Colonic mucosa (tissue), 4 donors: ENCODE data around the gene CFDP1. TPM values are rescaled to one million over a fixed set of nuclear protein-coding genes. Genes with fewer than 3 reads are reported as not detected.

Source experiments
- DNase-seq: peaks from one replicate; pipeline ENCODE4 v3.0.0-alpha.2; 2020
- H3K27ac ChIP-seq: fragments of 200-600 bp; one replicate; pipeline ENCODE4 v1.8.0; 2021
- H3K27me3 ChIP-seq: fragments of 200-600 bp; one replicate; pipeline ENCODE4 v1.8.0; 2021
- H3K36me3 ChIP-seq: fragments of 200-600 bp; one replicate; pipeline ENCODE4 v1.8.0; 2021
- H3K4me1 ChIP-seq: fragments of 200-600 bp; one replicate; pipeline ENCODE4 v1.8.0; 2021; ENCODE audit warnings: mild to moderate bottlenecking
- H3K4me3 ChIP-seq: fragments of 200-600 bp; one replicate; pipeline ENCODE4 v1.8.0; 2021
- H3K9ac ChIP-seq, 2 donors: one replicate each; pipeline ENCODE4 v1.7.0; 2013; ENCODE audit warnings: control low read depth in 2 of 2, low read depth in 2 of 2, low read length in 2 of 2
- H3K9me3 ChIP-seq: fragments of 200-600 bp; one replicate; pipeline ENCODE4 v1.8.0; 2021
- intact Hi-C: fragments of 100-400 bp; cut with DNase I; formaldehyde crosslinking; loops from one replicate; pipeline ENCODE4 v1.14.1; 2022
- total RNA-seq, 2 donors: library from RNA; stranded (reverse); fragmentation: NEBNext Ultra II Directional in 1 of 2; extraction: Animal tissue kit (Norgen Biotek cat#: 25700) in 1 of 2; gene quantifications; one replicate each; pipeline ENCODE4 v1.2.1, GENCODE V29; 2021
- TF ChIP-seq, protein P1 (sequence below): fragments of 200-600 bp; IDR thresholded peaks from one replicate; pipeline ENCODE4 v1.8.0; 2022; ENCODE audit warnings: antibody characterized with exemption, mild to moderate bottlenecking
- donor health status: healthy.
- donor health status: DM: no; HTN: no; CAD: no.
- donor health status: DM: no; HTN: no; CAD: no.

Gene CFDP1
- total RNA-seq, 2 donors from 2014 or later, result 61.6 to 75.8 TPM

DNA sequence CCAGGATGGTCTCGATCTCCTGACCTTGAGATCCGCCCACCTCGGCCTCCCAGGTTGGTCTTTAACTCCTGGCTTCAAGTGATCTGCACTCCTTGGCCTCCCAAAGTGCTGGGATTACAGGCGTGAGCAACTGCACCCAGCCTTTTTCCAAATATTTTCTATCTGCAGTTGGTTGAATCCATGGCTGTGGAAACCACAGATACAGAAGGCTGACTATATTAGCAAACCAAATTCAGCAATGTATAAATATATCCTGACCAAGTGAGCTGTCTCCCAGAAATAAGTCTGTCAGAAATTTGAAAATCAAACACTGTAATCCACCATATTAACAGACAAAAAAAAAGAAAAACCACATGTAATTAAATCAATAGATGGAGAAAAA is 9.6 kb downstream of the CFDP1 start:
- intact Hi-C loops, result no loop called here
- Histone ChIP-seq H3K27ac (no peak overlapping the region), H3K4me1 (no peaks in the 10 kb centered on the region), H3K36me3 (no peaks in the 10 kb centered on the region), H3K4me3 (no peak overlapping the region), H3K9ac (no peak overlapping the region), H3K9me3 (no peaks in the 10 kb centered on the region), H3K27me3 (no peaks in the 10 kb centered on the region)
- no peak for DNase-seq
- TF ChIP-seq, protein P1, sequence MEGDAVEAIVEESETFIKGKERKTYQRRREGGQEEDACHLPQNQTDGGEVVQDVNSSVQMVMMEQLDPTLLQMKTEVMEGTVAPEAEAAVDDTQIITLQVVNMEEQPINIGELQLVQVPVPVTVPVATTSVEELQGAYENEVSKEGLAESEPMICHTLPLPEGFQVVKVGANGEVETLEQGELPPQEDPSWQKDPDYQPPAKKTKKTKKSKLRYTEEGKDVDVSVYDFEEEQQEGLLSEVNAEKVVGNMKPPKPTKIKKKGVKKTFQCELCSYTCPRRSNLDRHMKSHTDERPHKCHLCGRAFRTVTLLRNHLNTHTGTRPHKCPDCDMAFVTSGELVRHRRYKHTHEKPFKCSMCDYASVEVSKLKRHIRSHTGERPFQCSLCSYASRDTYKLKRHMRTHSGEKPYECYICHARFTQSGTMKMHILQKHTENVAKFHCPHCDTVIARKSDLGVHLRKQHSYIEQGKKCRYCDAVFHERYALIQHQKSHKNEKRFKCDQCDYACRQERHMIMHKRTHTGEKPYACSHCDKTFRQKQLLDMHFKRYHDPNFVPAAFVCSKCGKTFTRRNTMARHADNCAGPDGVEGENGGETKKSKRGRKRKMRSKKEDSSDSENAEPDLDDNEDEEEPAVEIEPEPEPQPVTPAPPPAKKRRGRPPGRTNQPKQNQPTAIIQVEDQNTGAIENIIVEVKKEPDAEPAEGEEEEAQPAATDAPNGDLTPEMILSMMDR, result no peak

DNA sequence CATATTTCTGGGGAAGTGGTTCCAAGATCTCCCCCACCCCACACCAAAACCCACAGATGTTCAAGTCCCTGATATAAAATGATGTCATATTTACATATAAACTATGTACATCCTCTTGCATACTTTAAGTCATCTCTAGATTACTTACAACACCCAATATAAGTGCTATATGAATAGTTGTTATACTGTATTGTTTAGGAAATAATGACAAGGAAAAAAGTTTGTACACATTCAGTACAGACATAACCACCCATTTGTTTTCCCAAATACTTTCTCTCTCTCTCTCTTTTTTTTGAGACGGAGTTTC is 11.5 kb downstream of the CFDP1 start:
- no peak for DNase-seq
- Histone ChIP-seq H3K36me3 (no peaks in the 10 kb centered on the region), H3K27me3 (no peaks in the 10 kb centered on the region), H3K27ac (peak overlapping the region; percentile 51), H3K4me1 (no peaks in the 10 kb centered on the region), H3K9ac (no peak overlapping the region), H3K4me3 (no peak overlapping the region), H3K9me3 (no peaks in the 10 kb centered on the region)
- intact Hi-C loops, result no loop called here
- TF ChIP-seq, protein P1, result no peak

DNA sequence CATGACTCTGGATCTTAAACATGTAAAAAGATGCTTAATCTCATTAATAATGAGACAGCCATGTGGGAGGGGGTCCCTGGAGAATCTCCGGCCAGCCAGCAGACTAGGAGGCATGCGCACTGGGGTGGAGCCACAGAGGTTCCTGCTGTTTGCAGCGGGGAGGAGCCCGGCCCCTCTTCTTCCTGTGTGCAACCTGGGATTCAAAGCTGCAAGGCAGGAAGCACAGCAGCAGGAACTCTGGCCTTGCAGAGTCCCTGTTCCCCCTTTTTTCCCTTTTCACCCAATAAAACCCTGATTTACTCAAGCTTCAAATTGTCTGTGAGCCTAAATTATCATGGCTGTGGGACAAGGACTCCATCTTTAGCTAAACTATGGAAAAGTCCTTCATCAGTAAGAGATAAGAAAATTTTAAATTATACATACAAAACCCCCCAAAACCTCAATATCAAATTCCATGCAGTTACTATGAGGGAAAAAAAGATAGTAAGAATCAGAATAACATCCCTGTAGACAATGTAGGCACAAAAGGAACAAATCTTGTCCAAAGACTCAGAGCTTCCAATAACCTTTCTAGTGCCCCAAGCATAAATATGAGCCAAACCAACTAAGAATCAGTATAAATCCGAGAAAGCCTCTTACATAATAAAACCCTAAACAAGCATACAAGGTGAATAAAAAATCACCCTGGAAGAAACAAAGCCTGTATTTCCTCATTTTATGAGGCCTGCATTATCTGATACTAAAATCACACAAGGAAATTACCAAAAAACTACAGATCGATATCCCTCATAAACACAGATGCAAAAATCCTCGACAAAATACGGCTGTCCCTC is 12.1 kb downstream of the CFDP1 start:
- peak overlapping the region; percentile 27 to 67 for H3K9ac ChIP-seq
- no peak overlapping the region for H3K4me3 ChIP-seq
- H3K27ac ChIP-seq, result peak overlapping the region; percentile 51
- intact Hi-C loops, result no loop called here
- H3K36me3 ChIP-seq, result no peaks in the 10 kb centered on the region
- H3K9me3 ChIP-seq, result no peaks in the 10 kb centered on the region
- peak; percentile 83 for DNase-seq
- no peaks in the 10 kb centered on the region for H3K27me3 ChIP-seq
- H3K4me1 ChIP-seq, result no peaks in the 10 kb centered on the region
- TF ChIP-seq, protein P1, result no peak

DNA sequence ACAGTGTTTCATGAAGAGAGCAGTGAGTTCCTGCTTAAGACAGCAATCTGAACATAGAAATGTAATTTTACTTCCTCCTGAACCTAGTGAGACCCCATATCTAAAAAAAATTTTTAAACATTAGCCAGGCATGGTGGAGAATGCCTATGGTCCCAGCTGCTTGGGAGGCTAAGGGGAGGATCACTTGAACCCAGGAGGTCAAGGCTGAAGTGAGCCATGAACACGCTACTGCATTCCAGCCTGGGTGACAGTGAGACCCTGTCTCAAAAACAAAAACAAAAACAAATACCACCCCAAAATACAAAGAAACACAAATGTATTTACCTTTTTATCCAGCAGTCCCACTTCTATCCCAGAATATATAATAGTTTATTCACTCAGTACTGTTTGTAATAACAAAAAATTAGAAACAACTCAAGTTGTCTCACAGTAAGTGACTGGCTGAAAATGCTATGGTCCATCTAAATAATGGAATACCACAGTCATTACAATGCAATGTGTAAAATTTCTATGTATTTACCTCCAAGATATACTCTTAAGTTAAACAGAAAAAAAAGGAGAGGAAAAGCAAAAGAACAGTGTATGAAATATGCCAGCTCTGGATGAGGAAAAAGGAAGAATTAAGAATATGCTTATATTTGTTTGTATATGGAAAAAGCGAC is 16.3 kb downstream of the CFDP1 start:
- intact Hi-C loops, result no loop called here
- no peak overlapping the region for H3K27ac ChIP-seq
- no peak for DNase-seq
- no peak overlapping the region for H3K4me3 ChIP-seq
- TF ChIP-seq, protein P1, result no peak
- peaks cover 3% of the 10 kb centered on the region for H3K36me3 ChIP-seq
- no peak overlapping the region for H3K9ac ChIP-seq
- H3K4me1 ChIP-seq, result no peaks in the 10 kb centered on the region
- no peaks in the 10 kb centered on the region for H3K27me3 ChIP-seq
- no peaks in the 10 kb centered on the region for H3K9me3 ChIP-seq

DNA sequence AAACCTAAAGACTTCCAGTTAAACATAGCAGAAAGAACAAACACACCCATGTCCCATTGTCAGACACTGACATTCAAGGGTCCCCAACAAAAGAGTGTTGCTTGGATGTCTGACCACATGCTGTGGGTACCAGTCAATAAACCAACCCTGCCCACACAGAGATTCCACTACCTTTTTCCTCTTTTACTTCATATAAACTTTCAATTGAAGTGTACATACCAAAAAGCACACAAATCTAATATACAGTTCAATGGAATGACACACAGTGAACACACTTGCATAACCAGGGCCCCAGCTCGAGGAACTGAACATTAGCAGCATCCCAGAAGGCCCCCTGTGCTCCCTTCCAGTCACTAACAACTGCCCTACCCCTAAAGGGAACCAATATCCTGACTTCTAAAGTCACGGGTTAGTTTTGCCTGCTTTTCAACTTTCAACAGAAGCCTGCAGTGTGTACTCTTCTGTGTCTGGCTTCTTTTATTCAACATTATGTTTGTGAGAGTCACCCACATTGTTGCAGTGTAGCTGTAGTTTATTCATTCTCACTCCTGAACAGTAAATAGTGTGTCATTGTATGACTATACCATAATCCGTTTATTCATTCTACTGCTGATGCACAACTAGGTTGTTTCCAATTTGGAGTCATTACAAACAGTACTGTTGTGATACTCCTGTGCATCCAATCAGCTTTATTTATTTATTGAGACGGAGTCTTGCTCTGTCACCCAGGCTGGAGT is 18.0 kb downstream of the CFDP1 start:
- intact Hi-C loops, result no loop called here
- no peak for DNase-seq
- H3K9me3 ChIP-seq, result no peaks in the 10 kb centered on the region
- H3K27me3 ChIP-seq, result no peaks in the 10 kb centered on the region
- peaks cover 3% of the 10 kb centered on the region for H3K36me3 ChIP-seq
- TF ChIP-seq, protein P1, result no peak
- H3K4me3 ChIP-seq, result no peak overlapping the region
- no peaks in the 10 kb centered on the region for H3K4me1 ChIP-seq
- H3K9ac ChIP-seq, result no peak overlapping the region
- no peak overlapping the region for H3K27ac ChIP-seq
